Astrocyte of the hippocampus (primary cell): ENCODE measurements around the gene TNP1.

ENCODE experiments used
- DNase-seq: peaks from one replicate; pipeline ENCODE4 v3.0.0; 2011; ENCODE audit warnings: low read depth, low spot score

Gene TNP1, protein sequence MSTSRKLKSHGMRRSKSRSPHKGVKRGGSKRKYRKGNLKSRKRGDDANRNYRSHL

DNA sequence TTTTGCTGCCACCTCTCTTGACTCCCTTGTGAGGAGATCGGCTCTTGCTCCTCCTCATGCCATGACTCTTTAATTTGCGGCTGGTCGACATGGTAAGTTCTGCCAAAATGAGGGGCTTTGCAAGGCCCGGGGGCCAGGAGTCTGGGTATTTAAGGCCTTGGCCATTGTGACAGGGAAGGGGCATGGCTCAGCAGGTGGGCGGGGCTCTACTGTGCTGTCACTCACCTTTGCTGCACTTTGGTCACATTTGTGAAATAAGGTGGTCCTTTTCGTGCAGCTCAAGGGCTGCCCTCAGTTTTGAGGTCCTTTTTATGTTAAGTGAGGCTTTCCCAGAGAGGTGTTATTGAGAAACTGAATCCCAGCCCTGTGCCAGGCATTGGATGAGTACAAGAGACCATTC is at the start of gene TNP1:
TNP1 (minus strand) TSS at position 121 of the 400 bp plus-strand sequence; CDS start at position 91, 30 bp downstream.
- DNase-seq, result no peak

DNA sequence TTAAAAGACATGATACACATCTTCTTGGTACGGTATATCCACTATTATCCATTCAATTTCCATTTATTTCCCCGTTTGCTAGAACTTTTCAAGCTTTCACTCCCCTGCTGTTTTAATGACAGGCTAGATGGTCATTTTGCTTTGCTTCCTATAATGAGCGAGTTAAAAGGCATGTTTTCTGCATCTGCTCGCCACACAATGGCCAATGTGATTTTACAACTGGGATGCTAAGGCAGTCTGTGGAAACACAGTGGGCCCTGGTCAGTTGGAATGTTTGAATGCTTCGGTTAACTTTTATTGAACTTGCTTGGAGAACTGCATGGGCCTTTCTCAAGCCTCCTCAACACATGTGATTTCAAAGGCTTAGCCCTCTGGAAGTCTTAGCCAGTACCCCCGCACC is 48.4 kb upstream of the TNP1 start:
- peak; percentile 23 for DNase-seq

DNA sequence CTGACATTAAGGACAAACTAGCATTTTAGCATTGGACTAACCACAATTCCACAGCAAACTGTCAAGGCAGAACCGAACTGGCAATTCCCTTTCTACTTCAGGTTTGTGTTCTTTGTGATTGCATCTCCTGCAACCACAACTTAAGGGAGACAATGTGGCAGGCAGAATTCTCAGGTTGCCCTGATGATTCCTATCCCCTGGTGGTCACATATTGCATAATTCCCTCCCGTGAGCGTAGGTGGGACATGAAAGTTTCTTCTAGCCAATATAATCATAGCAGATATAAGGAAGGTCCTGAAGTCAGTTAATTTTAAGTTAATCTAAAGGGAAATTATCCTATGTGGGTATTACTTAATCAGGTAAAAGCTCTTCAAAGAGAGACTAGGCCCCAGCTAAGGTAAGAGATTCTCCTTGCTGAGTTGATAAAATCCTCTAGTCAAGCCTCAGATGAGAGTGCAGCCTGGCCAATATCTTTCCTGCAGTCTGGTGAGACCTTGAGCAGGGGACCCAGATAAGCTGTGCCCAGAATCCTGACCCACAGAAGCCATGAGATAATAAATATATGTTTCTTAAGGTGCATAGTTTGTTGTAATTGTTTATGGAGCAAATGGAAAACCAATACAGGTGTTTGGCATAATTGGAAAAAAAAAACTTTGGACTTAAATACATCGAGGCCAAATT is 45.9 kb upstream of the TNP1 start:
- no peak for DNase-seq

DNA sequence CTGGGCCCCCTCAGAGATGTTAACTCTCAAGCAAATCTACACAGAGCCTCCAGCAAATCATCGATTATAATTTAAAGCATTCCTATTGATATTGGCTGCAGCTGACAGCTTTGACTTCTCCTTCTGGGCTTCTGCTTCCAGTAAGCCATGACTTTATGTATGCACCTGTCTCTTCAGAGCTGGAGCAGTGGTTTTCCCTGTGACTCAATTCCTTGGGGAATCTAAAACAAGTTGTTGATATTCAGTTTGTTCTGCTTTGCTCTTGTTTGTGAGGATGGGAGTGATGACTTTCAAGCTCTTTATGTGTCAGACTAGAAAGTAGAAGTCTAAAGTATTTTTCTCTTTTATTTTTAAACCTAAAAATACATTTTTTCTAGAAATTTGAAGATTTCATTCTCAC is 45.1 kb upstream of the TNP1 start:
- DNase-seq, result no peak

DNA sequence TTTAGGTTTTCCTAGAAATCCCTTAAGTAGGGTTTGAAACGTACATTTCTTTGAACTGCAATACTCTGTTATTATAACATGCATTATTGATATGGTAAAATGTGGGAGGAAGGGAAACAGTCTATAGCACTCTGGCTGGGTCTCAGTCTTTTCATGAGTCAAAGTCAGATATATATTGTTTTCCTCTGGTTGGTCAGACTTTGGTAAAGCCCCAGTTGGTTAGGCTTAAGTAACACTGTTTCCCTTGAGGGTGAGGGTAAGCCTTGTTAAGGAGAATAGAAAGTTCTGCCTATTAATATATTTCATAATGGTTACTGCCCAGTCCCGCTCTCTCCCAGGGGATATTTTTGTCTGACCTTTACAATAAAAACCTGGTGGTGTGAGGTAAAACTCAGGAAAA is 44.7 kb upstream of the TNP1 start:
- no peak for DNase-seq

DNA sequence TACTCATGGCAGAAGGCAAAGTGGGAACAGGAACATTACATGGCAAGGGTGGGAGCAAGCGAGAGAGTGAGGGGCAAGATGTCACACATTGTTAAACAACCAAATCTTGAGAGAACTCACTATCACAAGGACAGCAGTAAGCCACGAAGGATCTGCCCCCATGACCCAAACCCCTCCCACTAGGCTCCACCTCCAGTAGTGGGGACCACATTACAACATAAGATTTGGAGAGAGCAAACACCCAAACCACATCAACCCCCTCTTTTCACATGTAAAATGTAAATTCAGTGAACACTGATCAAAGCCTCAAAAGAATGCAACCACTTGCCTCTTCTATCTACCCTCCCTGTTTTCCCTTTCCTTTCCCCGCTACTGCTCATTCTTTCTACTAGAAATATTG is 43.6 kb upstream of the TNP1 start:
- no peak for DNase-seq

DNA sequence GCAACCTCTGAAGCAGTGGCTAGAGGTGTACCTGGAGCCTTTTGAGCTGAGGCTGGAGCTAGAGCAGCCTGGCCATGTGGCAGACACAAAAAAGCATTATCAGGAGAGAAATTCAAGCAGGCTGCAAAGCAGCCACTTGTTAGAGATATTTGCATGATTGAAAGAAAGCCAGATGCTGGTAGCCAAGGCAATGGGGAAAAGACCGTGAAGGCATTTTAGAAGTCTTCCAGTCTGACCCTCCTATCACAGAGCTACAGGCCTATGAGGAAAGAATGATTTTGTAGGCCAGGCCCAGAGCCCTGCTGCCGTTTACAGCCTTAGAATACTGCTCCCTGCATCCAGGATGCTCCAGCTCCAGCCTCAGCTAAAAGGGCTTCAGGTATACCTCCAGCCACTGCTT is 41.4 kb upstream of the TNP1 start:
- DNase-seq, result no peak

DNA sequence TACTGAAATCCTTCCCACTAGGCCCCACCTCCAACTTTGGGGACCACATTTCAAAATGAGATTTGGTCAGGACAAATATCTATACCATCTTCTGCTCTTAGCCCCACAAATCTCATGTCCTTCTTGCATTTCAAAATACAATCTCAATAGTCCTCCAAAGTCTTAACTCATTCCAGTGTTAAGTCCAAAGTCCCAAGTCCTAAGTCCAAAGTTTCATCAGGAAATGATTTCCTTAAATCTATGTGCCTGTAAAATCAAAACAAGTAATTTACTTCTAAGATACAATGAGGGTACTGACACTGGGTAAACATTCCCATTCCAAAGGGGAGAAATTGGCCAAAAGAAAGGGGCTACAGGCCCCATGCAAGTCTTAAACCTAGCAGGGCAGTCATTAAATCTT is 40.5 kb upstream of the TNP1 start:
- no peak for DNase-seq

DNA sequence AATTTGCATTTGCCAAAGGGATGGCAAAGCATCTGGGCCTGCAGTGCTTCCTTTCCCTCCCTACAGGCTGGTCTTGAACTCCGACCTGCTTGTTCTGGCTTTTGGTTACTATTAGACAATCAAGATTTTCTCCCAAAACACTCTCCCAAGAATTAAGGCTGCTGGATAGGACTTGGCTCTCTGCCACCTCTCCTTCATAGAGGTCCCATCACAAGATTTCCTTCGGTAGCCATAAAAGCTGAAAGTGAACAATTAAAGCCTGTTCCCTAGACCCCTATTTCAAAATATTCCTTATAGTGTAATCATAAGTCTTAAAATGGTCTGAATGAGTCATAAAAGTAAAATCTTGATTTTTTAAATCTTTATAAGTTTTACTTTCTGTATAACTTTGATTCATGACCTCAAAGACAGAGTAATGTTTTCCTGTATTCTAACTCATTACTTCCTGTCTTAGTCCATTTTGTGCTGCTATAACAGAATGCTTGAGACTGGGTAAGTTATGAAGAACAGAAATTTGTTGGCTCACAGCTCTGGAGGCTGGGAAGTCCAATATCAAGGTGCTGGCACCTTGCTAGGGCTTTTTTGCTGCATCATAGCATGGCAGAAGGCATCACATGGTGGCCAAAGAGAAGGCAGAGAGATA is 37.8 kb upstream of the TNP1 start:
- DNase-seq, result no peak

DNA sequence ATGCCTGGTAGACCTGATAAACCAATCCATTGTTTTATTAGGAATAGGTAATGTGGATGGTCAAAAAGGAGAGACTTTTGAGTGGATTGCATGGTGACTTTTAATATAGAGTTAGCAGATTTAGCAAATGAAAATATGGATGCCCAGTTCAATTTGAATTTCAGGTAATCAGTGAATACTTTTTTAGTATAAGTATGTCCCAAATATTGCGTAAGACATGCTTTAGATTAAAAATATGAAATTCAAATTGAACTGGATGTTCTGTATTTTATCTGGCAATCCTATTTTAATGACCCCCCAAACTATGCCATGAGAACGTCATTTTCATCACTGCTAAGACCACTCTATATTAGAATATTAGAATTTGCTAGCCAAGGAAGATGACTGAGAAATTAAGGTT is 30.3 kb upstream of the TNP1 start:
- no peak for DNase-seq

DNA sequence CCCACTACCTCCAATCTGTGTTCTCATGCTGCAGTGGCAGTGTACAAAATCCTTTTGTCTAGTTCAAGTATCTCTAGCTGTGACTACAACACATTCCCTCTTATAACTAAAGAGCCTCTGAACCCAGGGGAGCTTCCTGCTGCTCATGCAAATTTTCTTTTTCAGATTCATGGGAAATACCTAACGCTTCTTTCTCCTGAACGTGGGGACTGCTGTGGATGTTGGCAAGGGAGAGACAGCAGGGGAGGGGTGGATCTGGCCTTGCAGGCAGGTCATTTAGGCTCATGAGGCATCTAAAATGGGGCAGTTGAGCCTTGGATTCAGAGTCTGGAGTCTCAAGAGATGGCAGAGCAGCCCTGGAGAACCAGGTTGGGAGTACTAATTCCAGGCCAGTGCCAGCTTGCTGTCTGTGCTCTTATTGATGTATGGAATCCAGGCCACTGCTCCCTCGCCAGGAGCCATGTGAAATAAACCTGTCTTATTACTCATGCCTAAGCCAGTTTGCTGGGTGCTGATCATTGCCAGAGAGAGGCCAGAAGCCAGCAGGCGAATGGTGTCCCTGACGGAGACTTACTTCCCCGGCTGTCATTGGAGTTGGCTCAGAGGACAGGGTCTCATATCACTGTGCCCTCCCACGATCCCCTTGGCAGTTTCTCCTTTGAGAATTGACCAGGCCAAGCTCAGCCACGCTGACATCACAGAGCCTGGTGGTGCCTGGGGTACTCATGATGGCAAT is 29.2 kb upstream of the TNP1 start:
- DNase-seq, result no peak

DNA sequence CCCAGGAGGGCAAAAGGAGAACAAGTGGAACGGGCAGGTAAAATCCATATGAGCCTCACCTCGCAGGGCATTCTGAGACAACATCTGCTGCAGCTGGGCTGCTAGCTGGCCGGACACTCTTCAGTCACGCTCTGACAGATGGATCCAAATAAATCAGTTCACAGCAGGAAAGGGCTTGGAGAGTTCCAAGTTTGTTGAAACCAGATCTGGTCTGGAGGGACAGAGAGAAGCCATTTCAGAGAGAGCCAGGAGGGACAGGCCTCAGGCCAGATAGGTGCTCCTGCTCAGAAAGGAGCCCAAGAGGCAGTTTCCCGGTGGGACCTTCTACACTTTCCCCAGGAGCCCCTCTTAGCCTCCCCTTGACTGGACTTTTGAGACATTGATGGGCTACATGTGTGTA is 28.2 kb upstream of the TNP1 start:
- no peak for DNase-seq

DNA sequence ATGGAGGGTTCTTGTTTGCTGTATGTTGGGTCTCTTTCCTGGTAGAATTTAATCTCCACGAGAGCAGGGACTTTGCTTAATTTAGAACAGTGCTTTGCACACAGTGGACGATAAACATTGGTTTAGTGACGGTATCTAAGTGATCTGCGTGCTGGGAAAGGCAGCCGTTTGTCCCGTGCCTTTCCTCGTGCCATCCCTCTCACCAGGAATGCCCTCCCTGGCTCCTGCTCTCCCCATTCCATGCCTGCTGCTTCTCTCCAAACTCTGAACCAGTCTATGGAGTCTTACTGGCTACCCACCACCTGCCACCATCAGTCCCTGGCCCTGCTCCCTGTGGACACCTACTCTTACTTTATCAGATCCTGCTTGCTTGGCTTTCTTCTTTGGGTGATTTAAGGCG is 27.3 kb upstream of the TNP1 start:
- no peak for DNase-seq

DNA sequence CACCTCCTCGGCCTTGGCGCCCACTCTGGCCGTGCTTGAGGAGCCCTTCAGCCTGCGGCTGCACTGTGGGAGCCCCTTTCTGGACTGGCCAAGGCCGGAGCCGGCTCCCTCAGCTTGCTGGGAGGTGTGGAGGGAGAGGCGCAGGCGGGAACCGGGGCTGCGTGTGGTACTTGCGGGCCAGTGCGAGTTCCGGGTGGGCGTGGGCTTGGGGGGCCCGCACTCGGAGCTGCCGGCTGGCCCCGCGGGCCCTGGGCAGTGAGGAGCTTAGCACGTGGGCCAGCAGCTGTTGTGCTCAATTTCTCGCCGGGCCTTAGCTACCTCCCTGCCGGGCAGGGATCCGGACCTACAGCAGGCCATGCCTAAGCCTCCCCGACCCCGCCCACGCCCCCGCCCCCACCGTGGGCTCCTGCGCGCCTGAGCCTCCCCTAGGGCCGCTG is 25.3 kb upstream of the TNP1 start:
- DNase-seq, result no peak

DNA sequence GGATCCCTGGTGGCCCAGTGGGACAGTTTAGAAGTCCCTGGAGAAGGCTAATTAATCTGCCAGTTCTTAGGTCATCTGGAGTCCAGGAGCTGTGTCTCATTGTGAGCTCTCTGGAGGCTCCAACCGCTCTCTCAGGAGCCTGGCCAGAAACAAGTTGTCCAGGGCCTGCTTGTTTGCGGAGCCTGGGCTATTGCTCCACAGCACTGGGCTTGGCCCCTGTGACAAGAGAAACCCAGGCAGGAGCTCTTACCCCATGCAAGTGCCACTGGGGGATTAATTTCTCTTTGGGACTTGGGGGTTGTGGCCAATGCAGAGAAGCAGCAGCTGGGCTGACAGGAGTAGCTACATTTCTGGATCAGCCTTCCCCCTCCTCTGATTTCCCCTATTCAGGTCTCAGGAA is 24.5 kb upstream of the TNP1 start:
- no peak for DNase-seq

DNA sequence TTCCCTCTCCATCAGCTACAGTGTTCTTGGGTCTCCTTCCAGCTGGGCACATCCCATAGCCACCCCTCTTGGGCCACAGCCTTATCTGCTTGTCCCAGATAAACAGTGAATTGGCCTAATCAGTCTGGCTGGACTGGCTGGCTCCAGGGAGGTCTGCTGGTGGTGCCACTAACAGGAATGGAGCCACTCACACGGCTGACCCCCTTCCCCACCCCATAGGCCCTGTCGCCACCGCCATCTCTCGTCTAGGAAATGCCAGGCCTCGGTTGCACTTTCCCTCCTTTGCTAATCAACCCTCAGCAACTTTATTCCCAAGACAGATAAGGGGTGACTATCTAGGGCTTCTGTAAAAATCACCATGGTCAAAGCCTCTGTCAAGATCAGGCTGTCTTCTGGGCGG is 23.0 kb upstream of the TNP1 start:
- DNase-seq, result no peak

DNA sequence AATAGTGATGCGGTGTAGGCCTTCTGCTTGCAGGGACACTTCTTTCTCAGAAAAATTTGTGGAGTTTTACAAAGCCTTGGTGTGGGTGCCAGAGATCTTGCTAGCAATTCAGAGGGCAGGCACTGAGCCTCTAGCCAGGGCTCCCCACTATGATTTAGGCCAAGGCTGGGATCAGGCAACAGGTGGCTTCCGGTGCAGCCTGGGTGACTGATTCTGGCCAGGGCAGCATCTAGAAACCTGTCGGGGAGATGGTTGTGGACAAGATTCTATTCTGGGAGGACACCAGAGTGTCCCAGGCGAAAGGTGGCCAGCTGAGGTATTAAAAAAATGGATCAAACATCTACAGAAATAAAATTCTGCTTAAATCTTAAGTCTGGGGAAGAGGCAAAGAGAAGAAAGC is 21.5 kb upstream of the TNP1 start:
- DNase-seq, result no peak

DNA sequence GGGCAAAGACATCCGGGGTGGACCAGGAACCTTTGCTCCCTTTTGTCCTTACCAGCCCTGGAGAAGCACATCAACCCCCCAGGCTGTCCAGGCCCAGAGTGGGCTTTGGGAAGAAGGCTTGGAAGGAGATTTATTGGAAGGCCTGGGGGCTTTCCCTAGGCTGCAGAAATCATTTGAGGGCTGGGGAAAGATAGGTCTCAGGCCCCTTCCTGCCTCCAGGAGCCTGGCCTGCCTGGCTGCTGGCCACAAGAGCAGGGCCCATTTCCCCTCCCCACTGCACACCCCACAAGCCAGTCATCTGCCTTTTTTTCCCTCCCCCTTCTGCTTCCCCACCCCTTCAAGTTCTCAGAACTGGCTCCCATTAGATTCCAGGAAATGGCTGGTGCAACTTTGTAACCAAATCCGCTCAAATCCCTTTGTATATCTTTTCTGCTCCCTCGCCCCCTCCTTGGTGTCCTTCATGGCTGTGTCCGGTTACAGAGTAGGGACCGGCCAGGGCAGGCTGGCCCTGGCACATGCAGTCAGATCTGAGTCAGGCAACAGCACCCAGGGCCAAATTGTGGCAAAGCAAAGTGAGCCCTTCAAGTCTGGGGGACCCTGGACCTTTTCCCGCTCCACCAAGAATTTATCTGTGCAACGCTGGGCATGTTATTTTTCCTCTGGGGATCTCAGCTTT is 20.8 kb upstream of the TNP1 start:
- no peak for DNase-seq

DNA sequence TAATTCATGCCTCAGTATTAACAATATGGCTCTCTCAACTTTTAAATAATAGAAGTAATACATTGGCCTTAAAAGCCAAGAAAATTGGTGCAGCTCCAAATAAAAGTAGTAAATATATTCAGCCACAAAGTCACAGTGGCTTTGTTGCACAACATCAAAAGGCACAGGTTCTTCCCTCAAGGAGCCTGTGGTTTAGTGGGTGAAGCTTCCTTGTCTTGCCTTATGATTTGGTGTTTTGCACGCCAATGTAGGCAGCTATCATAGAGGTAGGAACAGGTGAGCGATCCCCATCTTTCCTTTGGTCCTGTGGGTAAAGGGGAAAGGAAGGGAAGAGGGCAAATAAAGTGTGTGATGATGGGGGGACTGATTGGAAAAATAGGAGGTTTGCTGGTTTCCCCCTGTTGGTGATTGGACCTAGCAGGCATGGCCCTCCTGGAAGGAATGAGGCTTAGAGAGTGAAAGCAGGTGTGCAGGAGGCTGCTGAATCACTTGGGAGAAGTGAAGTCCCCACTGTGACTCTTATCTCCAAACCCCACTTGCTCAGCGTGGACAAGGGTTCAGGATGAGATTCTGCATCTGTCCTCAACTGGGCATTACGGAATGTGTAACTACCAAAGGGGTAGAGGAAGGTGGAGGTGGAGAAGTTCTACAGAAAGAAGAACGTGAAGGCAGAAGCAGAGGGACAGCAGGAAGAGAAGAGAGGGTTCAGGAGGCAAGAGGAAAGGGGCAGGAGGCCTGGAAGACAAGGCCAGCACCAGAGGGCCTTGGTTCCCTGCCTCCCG is 20.1 kb upstream of the TNP1 start:
- DNase-seq, result no peak

DNA sequence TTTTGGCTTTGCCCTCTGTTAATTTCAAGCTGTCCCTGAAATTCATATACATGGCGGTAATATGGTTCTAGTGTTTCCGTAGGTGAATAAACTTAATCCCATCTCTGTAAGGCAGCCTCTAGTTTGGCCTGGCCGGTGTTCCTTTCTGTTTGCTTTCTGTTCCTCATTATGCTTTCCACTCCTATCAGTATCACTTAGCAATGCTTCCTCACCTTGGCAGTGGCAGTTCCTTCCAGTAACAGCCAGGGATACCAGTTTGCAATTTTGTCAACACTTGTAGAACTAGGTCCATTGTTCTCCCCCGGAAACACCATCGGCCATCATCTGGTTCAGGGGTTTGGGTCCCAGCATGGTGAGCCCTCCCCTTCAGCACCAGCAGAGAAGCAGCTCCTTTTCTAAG is 18.2 kb upstream of the TNP1 start:
- no peak for DNase-seq

DNA sequence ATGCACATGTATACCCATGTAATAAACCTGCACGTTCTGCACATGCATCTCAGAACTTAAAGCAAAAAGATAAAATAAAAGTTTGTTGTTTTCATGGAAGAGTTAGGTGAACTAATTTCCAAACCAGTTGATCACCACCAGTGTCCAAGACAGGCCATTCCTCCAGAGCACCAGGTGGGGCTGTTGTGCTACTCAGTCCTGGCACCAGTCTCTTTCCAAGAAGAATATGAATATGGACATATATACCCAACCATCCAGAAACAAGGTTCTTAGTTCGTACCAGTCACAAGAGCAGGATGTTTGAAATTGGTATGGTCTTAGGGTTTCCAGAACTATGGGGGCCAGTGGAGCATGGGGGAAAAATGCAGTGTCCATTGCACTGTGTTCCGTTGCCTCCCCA is 17.2 kb upstream of the TNP1 start:
- DNase-seq, result no peak

DNA sequence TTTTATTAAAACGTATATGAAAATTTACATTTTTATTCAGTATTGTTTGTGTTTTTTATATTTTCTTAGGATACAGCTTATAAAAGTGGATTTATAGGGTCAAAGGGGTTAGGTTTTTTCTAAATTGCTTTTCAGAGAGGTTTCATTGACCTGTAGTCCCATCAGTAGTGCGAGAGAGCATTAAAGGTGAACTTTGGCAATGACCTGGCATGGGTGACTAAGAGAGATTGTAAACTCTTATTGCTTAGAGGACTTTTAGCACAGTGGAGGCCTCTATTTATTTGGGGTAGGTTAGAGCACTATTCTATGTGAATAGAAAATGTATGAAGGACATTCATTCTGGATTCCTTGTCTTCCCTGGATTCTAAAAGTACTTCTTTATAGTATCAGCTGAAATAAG is 16.0 kb upstream of the TNP1 start:
- DNase-seq, result no peak
